ENCODE data around the gene SERPINE3. TPM values are rescaled to one million over a fixed set of nuclear protein-coding genes. Genes with fewer than 3 reads are reported as not detected.

SERPINE3 gene
- total RNA-seq, 1 donor: not detected

GRCh38 chr13:51341791-51342190, 2.3 kb downstream of the SERPINE3 start:
- no peak overlapping the region for H3K4me3 ChIP-seq (ENCODE audit: low read depth, low read length)
- no peak for TF ChIP-seq CTCF (IDR thresholded peaks at IDR 0.05; ENCODE audit: insufficient read depth, low read length)
- no peak for DNase-seq (ENCODE audit: low read depth)

DNA sequence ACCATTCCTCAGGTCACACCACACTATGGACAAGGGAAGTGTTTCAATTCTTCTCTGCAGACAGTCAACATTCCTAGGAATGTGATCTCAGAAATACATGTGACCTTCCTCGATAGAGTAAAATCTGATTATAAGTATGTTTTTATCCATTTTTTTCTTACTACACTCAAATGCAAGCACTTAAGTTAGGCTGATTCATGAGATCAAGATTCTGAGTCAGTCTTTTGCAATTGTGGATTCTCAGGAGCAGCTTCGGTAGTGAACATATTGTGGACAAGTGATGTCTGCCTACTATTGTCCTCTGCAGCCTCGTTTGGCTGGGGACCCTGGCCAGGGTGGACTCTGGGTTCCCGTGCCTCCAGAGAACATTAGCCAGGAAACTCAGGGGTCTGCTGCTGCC, 3.2 kb downstream of the SERPINE3 start:
- DNase-seq (ENCODE audit: low read depth): peak; percentile 67
- TF ChIP-seq CTCF (IDR thresholded peaks at IDR 0.05; ENCODE audit: insufficient read depth, low read length): no peak
- no peak overlapping the region for H3K4me3 ChIP-seq (ENCODE audit: low read depth, low read length)

DNA sequence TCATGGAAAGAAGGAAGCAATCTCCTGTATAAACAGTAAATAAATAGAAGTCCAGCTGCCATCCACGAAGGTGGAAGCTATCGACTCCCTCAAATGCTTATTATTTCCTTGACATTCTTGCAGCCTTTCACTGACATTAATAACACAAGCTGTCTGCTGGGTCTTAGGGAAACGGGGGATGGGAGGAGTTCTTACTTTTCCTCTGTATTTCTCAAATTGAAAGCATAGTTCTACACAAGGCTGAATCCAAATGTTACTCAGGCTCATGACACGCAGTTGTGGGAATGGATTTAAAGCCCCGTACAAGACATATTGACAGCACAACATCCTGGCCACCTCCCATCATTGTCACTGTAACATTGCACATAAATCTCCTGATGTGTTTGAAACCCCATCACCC, 4.0 kb downstream of the SERPINE3 start:
- no peak overlapping the region for H3K4me3 ChIP-seq (ENCODE audit: low read depth, low read length)
- TF ChIP-seq CTCF (IDR thresholded peaks at IDR 0.05; ENCODE audit: insufficient read depth, low read length): no peak
- no peak for DNase-seq (ENCODE audit: low read depth)

DNA sequence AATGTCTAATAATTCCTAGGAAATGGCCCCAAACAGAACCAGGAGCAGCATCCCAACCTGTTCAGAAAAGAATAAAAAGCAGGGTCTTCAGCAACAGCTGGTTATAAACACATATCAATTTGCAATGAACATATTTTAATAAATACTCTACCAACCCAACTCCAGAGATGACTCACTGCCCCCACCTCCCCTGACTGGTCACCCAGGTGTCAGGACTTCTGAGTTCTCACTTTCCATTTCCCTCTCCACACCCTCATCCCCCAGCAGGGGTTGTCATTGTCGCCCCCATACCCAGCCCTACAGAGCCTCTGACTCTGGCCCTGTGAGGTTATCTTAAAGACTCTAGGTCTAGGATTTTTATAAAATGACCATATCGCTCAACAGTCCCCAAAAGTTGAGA, 6.9 kb downstream of the SERPINE3 start:
- no peak for TF ChIP-seq CTCF (IDR thresholded peaks at IDR 0.05; ENCODE audit: insufficient read depth, low read length)
- no peak for DNase-seq (ENCODE audit: low read depth)
- H3K4me3 ChIP-seq (ENCODE audit: low read depth, low read length): no peak overlapping the region

DNA sequence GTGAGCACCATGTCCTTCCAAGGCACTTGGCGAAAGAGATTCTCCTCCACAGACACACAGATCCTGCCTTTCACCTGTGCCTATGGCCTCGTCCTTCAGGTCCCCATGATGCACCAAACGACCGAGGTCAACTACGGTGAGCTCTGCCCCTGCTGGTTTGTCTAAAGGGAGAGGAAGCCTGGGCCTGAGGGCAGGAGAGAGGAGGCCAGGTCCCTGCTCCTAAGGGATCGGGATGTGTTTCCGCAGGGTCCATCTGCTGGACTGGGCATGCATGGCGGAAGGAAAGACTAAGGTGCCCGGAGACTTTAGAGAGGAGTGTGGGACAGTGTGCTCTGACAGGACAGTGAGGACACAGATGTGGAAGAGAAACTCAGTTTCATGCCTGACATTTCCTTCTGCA, 7.6 kb downstream of the SERPINE3 start:
- TF ChIP-seq CTCF (IDR thresholded peaks at IDR 0.05; ENCODE audit: insufficient read depth, low read length): no peak
- DNase-seq (ENCODE audit: low read depth): no peak
- no peak overlapping the region for H3K4me3 ChIP-seq (ENCODE audit: low read depth, low read length)

DNA sequence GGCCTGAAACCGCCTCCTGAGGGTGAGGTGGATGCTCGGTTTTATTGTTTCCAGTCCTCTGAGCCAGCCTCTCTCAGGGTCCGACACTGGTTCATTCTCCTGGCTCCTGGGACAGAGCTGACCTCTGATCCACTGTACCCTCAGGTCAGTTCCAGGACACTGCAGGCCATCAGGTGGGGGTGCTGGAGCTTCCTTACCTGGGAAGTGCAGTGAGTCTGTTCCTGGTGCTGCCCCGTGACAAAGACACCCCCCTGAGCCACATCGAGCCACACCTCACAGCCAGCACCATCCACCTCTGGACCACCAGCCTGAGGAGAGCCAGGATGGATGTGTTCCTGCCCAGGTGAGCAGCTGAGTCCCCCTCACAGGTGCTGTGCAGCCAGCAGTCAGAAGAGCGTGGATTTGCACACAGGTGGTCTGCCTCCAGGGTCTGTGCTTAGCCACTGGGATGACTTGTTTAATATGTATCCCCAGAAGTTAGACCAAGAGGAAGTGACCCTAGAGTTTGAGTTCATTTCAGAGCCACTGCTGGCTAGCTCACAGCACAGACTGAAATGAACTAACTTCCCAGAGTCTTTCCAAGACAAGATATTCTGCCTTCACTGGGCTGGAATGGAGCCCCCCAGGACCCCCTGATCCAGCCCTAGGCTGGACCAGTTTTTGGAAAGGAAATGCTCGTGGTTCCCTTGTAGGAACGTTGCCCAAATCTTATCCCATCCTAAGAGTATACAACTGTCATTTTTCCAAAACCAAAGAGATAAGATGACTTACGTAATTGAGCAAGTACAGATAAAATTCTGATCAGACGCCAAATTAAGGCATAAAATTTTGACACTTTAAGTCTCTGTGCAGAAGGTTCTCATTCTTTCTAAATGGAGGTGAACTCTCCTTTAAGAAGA, 8.8 kb downstream of the SERPINE3 start:
- no peak overlapping the region for H3K4me3 ChIP-seq (ENCODE audit: low read depth, low read length)
- peak; percentile 49 for DNase-seq (ENCODE audit: low read depth)
- TF ChIP-seq CTCF (IDR thresholded peaks at IDR 0.05; ENCODE audit: insufficient read depth, low read length): no peak
